GM21390 (cell line): ENCODE measurements around the gene PRR5L.

Source experiments
- ATAC-seq: cut with Tn5 transposase; IDR thresholded peaks from one replicate; pipeline ENCODE4 v1.9.1; 2021; ENCODE audit not compliant: unreplicated experiment

PRR5L gene

DNA sequence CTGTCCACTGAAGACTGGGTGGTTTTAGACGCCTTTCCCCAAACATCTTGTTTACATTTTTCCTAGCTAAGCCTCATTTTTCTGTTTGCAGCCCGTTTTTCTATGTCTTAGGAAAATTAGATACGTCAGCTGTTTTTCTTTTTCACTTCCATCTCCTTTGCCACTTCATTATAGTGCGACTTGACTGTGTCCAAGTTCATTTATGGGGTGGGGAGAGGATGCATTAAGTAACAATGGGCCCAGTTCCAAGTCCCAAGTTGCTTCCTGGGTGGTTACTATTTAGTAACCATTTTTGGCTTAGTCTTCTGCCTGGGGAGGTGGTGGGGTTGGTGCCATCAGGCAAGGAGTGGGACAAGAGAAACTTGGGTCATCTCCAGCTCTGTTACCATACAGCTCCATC, 131.0 kb downstream of the PRR5L start:
- ATAC-seq = no peak

DNA sequence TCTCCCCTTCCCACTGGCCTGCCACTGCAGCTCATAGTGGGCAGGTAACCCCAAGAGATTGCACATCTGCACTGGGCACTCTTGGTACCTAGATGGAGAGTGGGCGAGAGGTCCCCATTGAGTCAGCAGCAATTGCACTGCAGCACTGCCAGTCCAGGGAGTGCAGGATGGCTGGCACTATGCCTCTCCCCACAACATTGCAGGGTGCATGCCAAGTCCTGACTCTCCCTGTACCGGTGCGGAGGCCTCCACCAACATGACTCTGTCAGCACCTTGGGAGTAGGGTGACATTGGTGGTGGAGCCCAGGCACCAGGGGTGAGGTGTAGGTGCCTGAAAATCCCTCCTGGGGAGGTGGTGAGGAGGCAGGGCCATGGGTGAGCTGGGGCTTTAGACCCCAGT, 131.8 kb downstream of the PRR5L start:
- no peak for ATAC-seq

DNA sequence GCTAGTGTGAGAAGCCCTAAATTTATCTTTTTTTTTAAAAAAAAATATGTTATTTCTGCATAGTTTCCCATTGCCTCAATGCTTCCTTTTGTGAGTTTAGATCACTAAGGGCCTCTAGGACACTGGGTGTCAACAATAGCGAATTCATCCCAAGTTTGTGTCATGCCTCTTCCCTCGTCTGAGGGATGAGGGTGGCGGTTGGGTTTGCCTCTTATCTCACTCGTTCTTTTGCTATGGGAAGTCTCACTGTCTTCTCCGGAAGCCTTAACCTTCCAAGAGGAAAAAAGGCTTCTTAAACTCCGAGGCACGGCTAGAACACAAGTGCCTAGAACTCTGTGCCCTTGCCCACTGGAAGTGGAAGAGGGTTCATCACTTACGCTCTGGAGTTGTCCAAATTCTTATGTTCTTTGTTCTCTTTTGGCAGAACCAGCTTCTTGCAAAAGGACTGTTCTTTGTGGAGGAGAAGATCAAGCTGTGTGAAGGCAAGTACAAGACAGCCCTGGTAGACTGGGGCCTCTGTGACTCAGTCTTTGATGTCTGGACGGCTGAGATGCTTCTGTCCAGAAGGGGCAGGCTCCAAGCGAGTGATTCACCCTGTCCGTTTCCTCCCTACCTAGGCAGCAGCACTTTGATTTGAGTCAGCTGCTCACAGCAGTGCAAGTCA, 135.5 kb downstream of the PRR5L start:
- ATAC-seq = no peak

DNA sequence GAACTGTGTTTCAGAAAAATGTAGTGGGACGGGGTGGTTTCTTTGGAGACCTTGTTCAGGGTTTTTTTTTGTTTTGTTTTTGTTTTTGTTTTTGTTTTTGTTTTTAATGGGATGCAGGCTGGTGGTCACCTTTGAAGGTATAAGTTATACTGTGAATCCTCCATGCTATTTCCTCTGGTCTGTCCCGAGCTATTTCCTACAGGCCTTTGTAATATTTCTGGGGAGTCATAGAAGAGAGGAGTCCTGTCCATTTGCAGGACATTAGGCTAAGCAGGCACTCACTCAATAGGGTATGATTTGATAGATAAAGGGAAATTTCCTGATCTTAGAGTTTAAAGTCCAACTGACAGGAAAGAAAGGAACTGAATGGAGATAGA, 136.0 kb downstream of the PRR5L start:
- no peak for ATAC-seq

DNA sequence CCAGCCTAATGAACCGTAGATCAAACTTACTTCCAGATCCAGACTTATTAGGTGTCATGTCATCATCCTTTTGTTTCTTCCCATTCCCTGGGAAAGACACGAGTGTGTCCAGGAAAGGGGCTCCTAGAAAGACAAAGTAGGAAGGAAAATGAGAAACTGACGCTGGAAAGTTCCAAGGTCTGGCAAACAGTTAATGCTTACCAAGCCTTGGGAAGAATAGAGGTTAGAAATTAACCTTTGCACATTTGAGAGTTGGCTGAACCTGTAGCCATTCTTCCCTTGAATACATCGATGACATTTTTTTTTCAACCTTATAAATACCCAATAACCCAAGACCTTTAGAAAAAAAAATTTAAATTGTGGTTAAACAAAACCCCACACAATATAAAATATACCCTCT, 136.7 kb downstream of the PRR5L start:
- ATAC-seq = no peak

DNA sequence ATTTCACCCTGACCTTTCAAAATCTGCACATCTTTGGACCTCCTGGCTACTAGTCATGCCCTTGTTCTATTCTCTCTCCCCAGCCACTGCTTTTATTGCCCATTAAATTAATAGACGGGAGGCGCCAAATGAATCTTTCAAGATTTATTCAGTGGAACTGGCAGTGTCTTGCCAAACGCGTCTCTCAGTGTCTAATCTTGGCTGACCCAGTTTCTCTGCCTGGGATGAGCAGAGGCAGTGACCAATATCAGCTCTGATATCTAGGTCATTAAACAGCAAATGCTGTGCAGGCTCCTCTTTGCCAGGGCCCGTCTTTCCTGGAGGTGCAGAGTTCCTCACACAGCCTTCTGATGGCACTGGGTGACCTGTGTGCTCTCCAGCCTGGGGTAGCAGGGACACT, 140.0 kb downstream of the PRR5L start:
- no peak for ATAC-seq

DNA sequence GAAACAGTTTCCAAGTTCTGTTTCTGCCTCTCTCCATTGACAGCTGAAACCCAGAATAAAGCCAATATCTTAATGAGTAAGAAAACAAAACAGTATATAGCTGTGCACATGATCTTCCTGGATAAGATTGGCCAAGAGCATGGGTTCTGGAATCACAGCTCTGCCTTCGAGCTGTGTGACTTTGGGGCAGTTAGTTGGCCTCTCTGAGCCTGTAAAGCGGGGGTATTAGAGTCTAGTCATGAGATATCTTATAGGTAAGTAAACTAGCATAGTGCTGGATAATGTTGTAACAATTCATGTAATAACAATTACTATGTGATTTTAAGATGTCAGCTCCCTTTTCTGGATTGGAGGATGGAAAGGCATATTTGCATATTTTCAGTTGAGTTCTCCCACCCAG, 140.5 kb downstream of the PRR5L start:
- no peak for ATAC-seq

DNA sequence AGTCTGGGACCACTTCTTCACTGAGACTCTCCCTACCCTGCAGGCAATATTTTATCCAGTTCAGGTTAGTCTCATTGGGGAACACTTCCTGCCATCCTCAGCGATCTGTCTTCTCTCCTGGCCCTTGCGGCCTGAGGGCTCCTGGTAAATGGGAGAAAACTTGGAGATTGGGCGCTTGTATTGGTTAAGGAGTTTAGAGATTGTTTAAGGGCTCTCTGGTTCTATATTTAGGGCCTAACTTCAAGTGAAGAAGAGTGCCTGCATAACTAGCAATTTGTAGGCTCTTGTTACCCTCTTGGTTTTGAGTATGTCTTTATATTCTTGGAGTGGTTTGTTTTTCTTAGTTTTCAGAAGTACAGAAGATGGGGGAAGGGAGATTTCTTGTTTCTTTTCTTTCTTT, 141.3 kb downstream of the PRR5L start:
- ATAC-seq = no peak

DNA sequence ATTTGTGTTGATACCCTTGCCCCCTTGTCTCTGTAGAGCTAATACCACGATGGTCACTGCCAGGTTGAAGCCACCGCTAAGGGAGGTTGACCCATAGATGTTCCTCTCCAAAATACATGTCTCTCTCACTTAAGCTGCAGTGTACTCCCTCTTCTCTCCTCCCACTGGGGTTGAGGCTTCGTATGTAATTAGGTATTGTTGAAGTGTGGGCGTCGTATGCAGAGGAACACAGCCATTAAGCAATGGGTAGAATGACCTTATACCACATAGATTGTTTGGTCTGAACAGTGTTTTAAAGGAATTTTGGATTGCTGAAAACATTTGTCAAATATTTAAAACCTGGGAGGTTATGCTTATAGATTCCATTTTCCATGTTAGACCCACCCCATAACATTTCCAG, 142.0 kb downstream of the PRR5L start:
- no peak for ATAC-seq

DNA sequence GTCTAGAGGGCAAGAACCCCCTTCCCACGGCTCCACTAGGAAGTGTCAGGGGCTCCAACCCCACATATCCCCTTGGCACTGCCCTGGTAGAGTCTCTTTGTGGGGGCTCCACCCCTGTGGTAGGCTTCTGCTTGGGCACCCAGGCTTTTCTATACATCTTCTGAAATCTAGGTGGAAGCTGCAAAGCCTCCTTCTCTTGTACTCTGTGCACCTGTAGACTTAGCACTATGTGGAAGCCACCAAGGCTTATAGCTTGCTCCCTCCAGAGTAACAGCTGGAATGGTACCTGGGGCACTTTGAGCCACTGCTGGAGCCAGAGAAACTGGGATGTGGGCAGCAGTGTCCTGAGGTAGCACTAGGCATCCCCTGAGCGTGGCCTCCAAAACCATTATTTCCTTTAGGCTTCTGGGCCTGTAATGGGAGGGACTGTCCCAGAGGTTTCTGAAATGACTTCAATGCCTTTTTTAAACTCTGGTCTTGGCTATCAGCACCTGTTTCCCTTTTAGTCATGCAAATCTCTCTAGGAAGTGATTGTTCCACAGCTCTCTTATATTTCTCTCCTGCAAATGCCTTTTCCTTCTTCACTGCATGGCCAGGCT, 145.6 kb downstream of the PRR5L start:
- peak; percentile 97 for ATAC-seq

DNA sequence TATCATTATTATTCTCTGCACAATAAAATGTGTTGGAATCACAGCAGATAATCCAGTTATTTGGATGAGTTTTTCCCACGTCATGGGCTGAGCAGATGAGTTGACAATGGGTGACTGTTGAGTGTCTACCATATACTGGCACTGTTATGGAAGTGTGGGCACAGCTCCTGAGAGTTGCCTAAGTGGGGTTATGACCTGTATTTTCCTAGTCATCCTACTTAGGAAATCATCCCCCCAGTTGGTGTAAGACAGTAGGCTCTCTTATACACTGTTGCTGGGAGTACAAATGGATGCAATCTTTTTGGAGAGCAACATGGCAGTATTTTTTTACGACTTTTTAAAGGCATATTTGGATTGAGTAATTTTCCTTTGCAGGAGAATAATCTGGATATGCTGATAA, 147.6 kb downstream of the PRR5L start:
- ATAC-seq = no peak

DNA sequence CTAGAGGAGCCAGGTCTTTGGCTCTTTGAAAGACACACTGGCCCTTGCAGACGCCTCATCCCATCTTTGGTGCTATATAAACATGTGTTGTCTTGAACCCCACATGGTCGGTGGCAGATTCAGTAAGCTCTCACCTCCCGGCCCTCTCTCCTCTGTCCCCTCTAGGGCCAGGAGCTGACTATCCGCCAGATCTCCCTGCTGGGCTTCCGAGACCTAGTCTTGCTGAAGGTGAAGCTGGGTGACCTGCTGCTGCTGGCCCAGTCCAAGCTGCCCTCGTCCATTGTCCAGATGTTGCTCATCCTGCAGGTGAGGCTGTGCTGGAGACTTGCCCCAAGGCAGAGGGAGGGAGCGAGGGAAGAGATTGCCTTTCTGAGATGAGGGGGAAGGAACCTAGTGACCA, 150.0 kb downstream of the PRR5L start:
- no peak for ATAC-seq

DNA sequence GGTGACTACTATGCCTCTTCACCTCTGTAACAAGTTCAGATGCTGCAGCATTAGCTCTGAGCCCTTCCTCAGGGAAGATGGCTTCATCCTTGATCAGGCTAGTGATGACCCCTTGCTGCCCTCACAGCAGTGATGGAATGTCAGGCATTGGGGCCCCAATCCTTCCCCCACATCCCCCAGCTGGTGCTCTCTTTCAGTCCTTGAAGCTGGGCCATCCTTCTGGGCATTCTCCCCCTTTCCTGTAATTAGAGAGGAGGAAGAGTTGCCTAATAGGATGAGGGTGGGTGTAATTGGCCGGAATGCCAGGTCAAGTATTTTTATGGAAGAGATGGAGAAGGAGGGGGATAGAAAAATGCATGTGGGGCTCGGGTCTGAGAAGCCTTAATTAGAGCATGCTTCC, 151.4 kb downstream of the PRR5L start:
- ATAC-seq = no peak

DNA sequence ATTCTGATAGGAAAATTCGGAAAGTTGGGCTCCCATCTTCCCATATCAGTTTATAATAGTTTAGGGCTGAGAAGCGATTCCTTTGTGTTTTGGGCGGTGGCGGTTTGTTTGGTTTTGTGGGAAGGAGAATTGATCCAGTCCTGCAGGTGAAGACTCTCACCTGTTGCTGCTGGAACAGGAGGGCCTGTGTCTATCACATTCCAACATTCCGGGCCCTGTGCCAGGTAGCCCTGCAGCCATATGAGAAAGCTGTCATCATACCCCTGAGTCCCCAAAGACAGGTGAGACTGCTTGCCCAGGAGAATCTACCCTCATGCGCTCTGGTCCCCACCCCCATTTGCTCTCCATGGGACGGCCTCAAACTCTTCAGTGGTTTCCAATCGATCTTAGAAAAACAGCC, 151.9 kb downstream of the PRR5L start:
- no peak for ATAC-seq

DNA sequence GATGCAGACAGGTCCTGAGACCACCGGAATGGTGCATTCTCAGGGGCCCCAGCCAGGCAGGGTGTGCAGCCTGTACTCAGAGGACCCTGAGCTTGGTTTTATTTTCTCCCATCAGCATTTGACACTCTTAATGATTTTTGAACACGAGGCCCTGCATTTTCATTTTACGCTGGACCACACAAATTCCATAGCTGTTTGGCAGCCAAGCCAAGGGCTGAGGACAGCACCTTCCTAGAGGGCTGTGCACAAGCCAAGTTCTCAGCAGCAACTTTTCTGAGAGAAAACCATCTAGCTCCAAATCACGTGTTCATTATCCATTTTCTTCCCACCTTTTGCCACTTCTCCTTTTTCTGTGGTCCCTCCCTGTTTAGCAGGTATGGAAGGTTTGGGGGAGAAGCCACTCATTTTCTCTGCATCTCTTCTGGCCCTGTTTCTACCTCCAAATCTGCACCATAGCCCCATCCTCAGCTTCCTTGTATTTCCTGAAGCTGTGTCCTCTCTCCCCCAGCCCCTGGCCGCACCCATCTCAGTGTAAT, 153.5 kb downstream of the PRR5L start:
- no peak for ATAC-seq

DNA sequence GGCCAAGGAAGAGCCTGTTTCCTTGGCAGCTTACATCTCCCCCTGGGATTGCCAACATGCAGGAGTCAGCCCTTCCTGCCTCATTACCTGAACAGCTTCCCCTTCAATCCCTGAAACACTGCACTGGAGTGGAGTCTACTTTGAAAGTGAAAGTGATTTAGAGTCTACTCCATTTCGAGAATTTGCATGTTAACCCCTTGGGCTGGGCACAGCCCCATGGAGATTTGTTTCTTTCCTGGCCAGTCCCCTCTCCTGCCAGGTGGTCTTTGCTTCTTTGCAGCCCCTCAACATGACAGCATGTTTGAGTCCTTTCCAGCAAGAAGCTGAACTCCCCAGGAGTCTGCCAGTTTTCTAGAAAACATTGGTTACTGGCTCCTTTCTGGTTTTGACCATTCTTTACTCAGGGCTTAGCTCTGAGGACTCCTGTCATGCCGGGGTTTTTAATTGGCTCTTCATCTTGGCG, 154.1 kb downstream of the PRR5L start:
- no peak for ATAC-seq

DNA sequence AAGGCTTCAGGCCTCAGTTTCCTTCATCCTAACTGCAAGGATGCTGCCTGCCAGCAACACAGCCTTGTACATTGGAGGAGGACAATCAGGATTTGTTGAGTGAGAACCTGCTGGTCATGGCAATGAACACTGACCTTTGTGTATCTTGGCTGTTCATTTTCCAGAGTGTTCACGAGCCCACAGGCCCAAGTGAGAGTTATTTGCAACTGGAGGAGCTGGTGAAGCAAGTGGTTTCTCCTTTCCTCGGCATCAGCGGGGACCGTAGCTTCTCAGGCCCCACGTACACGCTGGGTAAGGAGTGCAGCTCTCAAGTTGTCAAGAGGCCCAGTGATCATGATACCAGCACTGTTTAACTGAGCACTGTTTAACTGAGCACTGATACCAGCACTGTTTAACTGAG, 155.0 kb downstream of the PRR5L start:
- ATAC-seq = no peak

DNA sequence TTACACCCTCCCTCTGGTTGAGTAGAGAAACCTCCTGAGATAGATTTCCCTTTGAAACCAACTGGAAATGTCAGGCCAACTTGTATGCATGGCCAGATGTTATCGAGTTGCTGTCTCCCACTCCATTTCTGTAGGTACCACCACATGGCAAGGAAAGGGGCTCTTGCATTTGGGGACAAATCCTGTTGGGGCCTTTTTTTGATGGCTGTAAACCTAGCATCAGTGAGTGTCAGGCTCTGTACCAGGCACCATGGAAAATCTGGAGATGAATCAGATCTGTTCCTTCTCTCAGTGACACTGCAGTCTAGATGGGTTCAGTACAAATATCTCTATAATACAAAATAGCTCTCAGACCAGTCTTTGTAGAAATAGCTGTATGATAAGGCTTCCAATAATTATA, 155.6 kb downstream of the PRR5L start:
- no peak for ATAC-seq

DNA sequence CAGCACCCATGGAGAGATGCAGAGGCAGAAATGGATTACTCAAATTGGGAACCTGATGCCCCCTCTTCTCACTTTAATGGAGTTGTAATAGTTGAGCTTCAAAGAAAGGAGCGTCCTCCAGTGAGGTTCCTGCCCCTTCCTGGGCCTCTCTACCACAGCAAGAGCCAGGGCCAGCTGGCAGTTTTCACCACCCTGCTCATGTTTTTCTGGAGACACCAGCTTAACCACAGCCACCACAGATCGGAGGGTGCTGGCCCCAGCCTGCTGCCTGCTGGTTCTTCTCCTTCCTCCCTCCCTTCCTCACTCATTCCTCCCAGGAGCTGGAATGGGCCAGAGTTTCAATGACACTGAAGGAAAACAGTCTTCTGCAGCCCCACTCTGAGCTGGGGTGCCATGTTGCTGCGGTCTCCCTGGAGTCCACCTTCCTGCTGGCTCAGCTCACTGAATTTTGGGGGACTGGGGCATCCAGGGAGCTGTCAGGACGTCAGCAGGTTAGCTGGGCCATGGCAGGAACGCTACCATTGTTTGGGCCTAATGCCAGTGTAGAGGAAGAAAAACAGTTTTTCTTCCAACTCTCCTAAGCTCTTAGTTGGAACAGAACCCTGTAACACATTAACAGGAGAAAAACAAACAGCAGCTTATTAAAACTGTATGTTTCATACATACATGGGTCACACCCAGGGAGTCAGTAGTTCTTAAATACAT, 156.3 kb downstream of the PRR5L start:
- ATAC-seq = no peak

DNA sequence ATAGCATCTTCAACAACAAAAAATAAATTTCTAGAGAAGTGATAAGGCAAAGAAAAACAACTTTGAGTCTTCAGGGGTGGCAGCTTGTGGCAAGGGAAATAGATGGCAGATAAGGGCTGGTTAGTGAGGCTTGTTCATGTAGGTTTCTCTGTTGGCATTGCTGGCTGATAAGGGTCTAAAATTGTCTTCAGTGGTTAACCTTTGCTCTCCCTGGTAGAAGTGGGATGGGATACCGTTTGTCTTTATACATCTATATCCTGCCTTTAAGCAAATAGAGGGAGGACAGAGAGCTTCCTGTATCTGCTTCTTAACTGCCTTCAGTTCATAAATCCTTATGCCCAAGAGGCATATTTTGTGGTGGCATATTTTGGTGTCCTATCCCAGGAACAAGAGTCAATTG, 156.9 kb downstream of the PRR5L start:
- no peak for ATAC-seq

DNA sequence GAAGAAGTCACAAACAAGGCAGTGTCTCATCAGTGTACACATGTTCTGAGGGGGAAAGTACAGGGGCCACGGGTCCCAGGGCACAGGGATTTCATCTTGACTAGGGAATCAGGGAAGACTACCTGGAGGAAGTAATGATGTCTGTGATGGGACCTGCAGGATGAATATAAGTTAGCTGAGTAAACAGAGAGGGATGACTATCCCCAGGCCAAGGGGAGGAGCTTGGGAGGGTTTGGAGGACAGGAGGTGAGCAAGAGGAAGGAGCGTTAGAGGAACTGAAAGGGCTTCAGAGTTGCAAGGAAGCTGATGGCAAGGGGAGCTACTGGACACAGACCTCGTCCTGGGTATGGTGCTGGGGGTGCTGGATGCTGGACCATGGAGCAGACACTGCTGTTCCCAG, 157.6 kb downstream of the PRR5L start:
- no peak for ATAC-seq

DNA sequence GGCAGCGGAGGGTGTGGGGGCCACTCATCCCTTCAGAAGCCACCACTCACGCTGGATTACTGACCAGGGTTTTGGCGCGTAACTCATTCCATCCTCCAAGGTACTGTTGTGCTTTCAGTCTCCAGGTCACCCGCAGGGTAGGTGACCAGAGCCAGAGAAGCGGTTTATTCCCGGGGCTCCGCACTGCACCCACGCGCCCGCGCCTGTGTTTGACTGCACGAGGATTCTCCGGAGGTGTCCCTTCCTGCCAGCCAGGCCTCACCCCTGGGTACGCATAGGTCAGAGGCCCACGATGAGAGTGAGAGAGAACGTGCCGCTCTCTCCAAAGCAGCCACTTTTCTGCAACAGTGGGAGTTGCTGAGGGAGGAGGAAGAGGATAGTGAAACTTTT, 158.5 kb downstream of the PRR5L start:
- ATAC-seq = no peak
